HepG2 (cell line): Measurements from ENCODE around the gene PRKCE. TPM values are rescaled to one million over a fixed set of nuclear protein-coding genes. Genes with fewer than 3 reads are reported as not detected.
A peak's percentile ranks its signal among the peaks of the same experiment; 100 is the strongest.

Source experiments
- ASH2L ChIP-seq: fragments of 300-600, 200-600 bp; sonication (generic); IDR thresholded peaks from 2 replicates; pipeline ENCODE4 v1.7.0; 2017; ENCODE audit warnings: low read depth, mild to moderate bottlenecking, moderate library complexity, mixed read lengths, low read length; ENCODE audit not compliant: insufficient read length
- CHD2 ChIP-seq: IDR thresholded peaks from 2 replicates; pipeline ENCODE4 v1.6.1; 2011; ENCODE audit warnings: low read depth, low read length, improper control_type of control experiment
- FOSL2 ChIP-seq: sonication (generic); formaldehyde crosslinking; IDR thresholded peaks from 2 replicates; pipeline ENCODE4 v1.4.0; 2020; ENCODE audit warnings: missing genetic modification reagents
- GFI1 ChIP-seq: sonication (generic); formaldehyde crosslinking; IDR thresholded peaks from 2 replicates; pipeline ENCODE4 v1.5.0; 2020; ENCODE audit warnings: missing genetic modification reagents, mild to moderate bottlenecking, borderline replicate concordance
- HMG20A ChIP-seq: IDR thresholded peaks from 2 replicates; pipeline ENCODE4 v1.6.1; 2016; ENCODE audit warnings: borderline replicate concordance
- NRL ChIP-seq: sonication (generic); formaldehyde crosslinking; IDR thresholded peaks from 2 replicates; pipeline ENCODE4 v1.5.0; 2020; ENCODE audit warnings: missing genetic modification reagents, mild to moderate bottlenecking, moderate library complexity, borderline replicate concordance
- PCBP2 ChIP-seq: fragments of 200-400 bp; formaldehyde crosslinking; optimal IDR thresholded peaks from 2 replicates; pipeline ENCODE3; 2018; ENCODE audit warnings: low read length, low read depth; ENCODE audit not compliant: poor library complexity, severe bottlenecking
- POLR2G ChIP-seq: fragments of 200-400 bp; formaldehyde crosslinking; IDR thresholded peaks from 2 replicates; pipeline ENCODE4 v1.6.1; 2018; ENCODE audit warnings: mild to moderate bottlenecking, low read depth, low read length, moderate library complexity
- RARA ChIP-seq: IDR thresholded peaks from 2 replicates; pipeline ENCODE4 v1.6.1; 2016; ENCODE audit warnings: missing genetic modification reagents, missing compliant biosample characterization
- RCOR2 ChIP-seq: IDR thresholded peaks from 2 replicates; pipeline ENCODE4 v1.6.1; 2016; ENCODE audit warnings: missing biosample characterization, missing genetic modification reagents
- SNRNP70 ChIP-seq: fragments of 200-400 bp; formaldehyde crosslinking; IDR thresholded peaks from 2 replicates; pipeline ENCODE4 v1.6.1; 2017; ENCODE audit warnings: mild to moderate bottlenecking, low read depth, low read length, moderate library complexity
- XRCC5 ChIP-seq: fragments of 200-400 bp; formaldehyde crosslinking; optimal IDR thresholded peaks from 2 replicates; pipeline ENCODE3; 2017; ENCODE audit warnings: mild to moderate bottlenecking, low read length
- YEATS2 ChIP-seq: sonication (generic); formaldehyde crosslinking; IDR thresholded peaks from 2 replicates; pipeline ENCODE4 v1.4.0; 2020; ENCODE audit warnings: missing genetic modification reagents, borderline replicate concordance
- ZFP36 ChIP-seq: fragments of 150-350 bp; IDR thresholded peaks from 2 replicates; pipeline ENCODE4 v1.6.1; 2018; ENCODE audit warnings: borderline replicate concordance, low read length, low read depth; ENCODE audit not compliant: partially characterized antibody
- ZNF589 ChIP-seq: sonication (generic); formaldehyde crosslinking; conservative IDR thresholded peaks from 2 replicates; pipeline ENCODE4 v1.8.0; 2022; ENCODE audit warnings: mild to moderate bottlenecking, moderate library complexity, missing genetic modification reagents
- ZNF709 ChIP-seq: sonication (generic); formaldehyde crosslinking; IDR thresholded peaks from 2 replicates; pipeline ENCODE4 v1.5.0; 2020; ENCODE audit warnings: mild to moderate bottlenecking, missing genetic modification reagents
- ZNF768 ChIP-seq: sonication (generic); formaldehyde crosslinking; IDR thresholded peaks from 2 replicates; pipeline ENCODE4 v1.4.0; 2020; ENCODE audit warnings: missing genetic modification reagents
- polyA plus RNA-seq, 8 experiments: library from polyadenylated mRNA; depleted of rRNA in 3 of 8; stranded (reverse) in 7 of 8; unstranded in 1 of 8; fragments of >200 nt; fragmentation: Illumina TruSeq in 4 of 8; extraction: Trizol in 4 of 8; gene quantifications; 2 replicates each; pipeline versions ENCODE4 v1.2.1 to v1.2.3, GENCODE V29; 2011 to 2016; ENCODE audit warnings: low read depth in 4 of 8, missing spikeins in 1 of 8, mixed read lengths in 1 of 8; ENCODE audit not compliant: insufficient read depth in 1 of 8
- total RNA-seq, 5 experiments: library from RNA; depleted of rRNA; stranded (reverse); fragments of >200 nt; fragmentation: Illumina TruSeq; extraction: Trizol; gene quantifications; 2 replicates each; pipeline ENCODE4 v1.2.3, GENCODE V29; 2016; ENCODE audit warnings: low read depth in 1 of 5
- TF ChIP-seq, protein P1 (sequence below): sonication (generic); formaldehyde crosslinking; IDR thresholded peaks from 2 replicates; pipeline ENCODE4 v1.8.1; 2023; ENCODE audit warnings: missing genetic modification reagents, mild to moderate bottlenecking, borderline replicate concordance
- TF ChIP-seq, protein P2 (sequence below): sonication (generic); formaldehyde crosslinking; IDR thresholded peaks from 2 replicates; pipeline ENCODE4 v1.5.1; 2020; ENCODE audit warnings: mild to moderate bottlenecking, missing genetic modification reagents, moderate library complexity
- TF ChIP-seq, protein P3 (sequence below): sonication (generic); formaldehyde crosslinking; IDR thresholded peaks from 2 replicates; pipeline ENCODE4 v1.8.0; 2022; ENCODE audit warnings: mild to moderate bottlenecking, missing genetic modification reagents; ENCODE audit not compliant: insufficient replicate concordance
- TF ChIP-seq, protein P4 (sequence below): IDR thresholded peaks from 2 replicates; pipeline ENCODE4 v1.4.0; 2020; ENCODE audit warnings: mild to moderate bottlenecking, missing genetic modification reagents

The PRKCE gene
- total and polyA plus RNA-seq, 2 of the 13 experiments (the other 11 are each of a cell fraction or from before 2014, with no cell fraction given) = 1.0 to 3.9 TPM

DNA sequence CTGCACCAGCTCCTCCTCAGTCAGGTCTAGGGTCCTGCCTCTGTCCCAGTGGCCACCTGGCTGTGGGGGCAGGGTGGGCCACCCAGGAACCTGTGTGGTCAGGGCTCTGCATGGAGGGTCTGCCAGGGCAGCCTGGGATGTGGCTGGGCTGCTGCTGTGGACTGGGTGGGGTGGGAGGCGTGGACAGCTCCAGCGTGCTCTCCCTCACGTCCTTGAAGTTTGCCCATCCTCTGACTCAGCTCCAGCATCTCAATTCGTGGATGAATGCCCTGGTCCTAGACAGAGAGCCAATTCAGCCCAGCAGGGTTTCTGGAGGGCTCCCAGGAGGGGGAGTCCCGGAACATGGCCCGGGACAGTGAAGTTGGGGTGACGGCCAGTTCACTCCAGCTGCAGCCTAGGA is 581.4 kb downstream of the PRKCE start (continued):
- no peak for TF ChIP-seq PCBP2
- peak; percentile 24; the same call in 1 of the 2 replicates for TF ChIP-seq HMG20A
- no peak for TF ChIP-seq ZNF709 (CRISPR knock-in tag)
- TF ChIP-seq RARA (CRISPR knock-in tag) = peak; percentile 37; the same call in 1 of the 2 replicates
- peak; percentile 52 for TF ChIP-seq ZFP36
- TF ChIP-seq ZNF768 (CRISPR knock-in tag) = peak; percentile 14; the same call in 1 of the 2 replicates
- TF ChIP-seq GFI1 (CRISPR knock-in tag) = 0 out of 2 replicates have a peak, but pooled peaks have one; percentile 30
- no peak for TF ChIP-seq SNRNP70
- TF ChIP-seq, protein P1, sequence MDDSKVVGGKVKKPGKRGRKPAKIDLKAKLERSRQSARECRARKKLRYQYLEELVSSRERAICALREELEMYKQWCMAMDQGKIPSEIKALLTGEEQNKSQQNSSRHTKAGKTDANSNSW (CRISPR knock-in tag) = no peak
- TF ChIP-seq CHD2 = no peak
- TF ChIP-seq XRCC5 = peak; percentile 61
- TF ChIP-seq ZNF589 (CRISPR knock-in tag) = no peak
- TF ChIP-seq RCOR2 (CRISPR knock-in tag) = 0 out of 2 replicates have a peak, but pooled peaks have one; percentile 11
- no peak for TF ChIP-seq ASH2L
- no peak for TF ChIP-seq YEATS2 (CRISPR knock-in tag)
- peak; percentile 77 for TF ChIP-seq FOSL2 (CRISPR knock-in tag)
- TF ChIP-seq, protein P2, sequence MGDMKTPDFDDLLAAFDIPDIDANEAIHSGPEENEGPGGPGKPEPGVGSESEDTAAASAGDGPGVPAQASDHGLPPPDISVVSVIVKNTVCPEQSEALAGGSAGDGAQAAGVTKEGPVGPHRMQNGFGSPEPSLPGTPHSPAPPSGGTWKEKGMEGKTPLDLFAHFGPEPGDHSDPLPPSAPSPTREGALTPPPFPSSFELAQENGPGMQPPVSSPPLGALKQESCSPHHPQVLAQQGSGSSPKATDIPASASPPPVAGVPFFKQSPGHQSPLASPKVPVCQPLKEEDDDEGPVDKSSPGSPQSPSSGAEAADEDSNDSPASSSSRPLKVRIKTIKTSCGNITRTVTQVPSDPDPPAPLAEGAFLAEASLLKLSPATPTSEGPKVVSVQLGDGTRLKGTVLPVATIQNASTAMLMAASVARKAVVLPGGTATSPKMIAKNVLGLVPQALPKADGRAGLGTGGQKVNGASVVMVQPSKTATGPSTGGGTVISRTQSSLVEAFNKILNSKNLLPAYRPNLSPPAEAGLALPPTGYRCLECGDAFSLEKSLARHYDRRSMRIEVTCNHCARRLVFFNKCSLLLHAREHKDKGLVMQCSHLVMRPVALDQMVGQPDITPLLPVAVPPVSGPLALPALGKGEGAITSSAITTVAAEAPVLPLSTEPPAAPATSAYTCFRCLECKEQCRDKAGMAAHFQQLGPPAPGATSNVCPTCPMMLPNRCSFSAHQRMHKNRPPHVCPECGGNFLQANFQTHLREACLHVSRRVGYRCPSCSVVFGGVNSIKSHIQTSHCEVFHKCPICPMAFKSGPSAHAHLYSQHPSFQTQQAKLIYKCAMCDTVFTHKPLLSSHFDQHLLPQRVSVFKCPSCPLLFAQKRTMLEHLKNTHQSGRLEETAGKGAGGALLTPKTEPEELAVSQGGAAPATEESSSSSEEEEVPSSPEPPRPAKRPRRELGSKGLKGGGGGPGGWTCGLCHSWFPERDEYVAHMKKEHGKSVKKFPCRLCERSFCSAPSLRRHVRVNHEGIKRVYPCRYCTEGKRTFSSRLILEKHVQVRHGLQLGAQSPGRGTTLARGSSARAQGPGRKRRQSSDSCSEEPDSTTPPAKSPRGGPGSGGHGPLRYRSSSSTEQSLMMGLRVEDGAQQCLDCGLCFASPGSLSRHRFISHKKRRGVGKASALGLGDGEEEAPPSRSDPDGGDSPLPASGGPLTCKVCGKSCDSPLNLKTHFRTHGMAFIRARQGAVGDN (CRISPR knock-in tag) = peak; percentile 61
- TF ChIP-seq, protein P3, sequence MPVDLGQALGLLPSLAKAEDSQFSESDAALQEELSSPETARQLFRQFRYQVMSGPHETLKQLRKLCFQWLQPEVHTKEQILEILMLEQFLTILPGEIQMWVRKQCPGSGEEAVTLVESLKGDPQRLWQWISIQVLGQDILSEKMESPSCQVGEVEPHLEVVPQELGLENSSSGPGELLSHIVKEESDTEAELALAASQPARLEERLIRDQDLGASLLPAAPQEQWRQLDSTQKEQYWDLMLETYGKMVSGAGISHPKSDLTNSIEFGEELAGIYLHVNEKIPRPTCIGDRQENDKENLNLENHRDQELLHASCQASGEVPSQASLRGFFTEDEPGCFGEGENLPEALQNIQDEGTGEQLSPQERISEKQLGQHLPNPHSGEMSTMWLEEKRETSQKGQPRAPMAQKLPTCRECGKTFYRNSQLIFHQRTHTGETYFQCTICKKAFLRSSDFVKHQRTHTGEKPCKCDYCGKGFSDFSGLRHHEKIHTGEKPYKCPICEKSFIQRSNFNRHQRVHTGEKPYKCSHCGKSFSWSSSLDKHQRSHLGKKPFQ (CRISPR knock-in tag) = peak; percentile 37
- TF ChIP-seq NRL (CRISPR knock-in tag) = peak; percentile 50; the same call in 1 of the 2 replicates
- 0 out of 2 replicates have a peak, but pooled peaks have one; percentile 26 for TF ChIP-seq POLR2G
- TF ChIP-seq, protein P4, sequence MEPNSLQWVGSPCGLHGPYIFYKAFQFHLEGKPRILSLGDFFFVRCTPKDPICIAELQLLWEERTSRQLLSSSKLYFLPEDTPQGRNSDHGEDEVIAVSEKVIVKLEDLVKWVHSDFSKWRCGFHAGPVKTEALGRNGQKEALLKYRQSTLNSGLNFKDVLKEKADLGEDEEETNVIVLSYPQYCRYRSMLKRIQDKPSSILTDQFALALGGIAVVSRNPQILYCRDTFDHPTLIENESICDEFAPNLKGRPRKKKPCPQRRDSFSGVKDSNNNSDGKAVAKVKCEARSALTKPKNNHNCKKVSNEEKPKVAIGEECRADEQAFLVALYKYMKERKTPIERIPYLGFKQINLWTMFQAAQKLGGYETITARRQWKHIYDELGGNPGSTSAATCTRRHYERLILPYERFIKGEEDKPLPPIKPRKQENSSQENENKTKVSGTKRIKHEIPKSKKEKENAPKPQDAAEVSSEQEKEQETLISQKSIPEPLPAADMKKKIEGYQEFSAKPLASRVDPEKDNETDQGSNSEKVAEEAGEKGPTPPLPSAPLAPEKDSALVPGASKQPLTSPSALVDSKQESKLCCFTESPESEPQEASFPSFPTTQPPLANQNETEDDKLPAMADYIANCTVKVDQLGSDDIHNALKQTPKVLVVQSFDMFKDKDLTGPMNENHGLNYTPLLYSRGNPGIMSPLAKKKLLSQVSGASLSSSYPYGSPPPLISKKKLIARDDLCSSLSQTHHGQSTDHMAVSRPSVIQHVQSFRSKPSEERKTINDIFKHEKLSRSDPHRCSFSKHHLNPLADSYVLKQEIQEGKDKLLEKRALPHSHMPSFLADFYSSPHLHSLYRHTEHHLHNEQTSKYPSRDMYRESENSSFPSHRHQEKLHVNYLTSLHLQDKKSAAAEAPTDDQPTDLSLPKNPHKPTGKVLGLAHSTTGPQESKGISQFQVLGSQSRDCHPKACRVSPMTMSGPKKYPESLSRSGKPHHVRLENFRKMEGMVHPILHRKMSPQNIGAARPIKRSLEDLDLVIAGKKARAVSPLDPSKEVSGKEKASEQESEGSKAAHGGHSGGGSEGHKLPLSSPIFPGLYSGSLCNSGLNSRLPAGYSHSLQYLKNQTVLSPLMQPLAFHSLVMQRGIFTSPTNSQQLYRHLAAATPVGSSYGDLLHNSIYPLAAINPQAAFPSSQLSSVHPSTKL (CRISPR knock-in tag) = peak; percentile 48; the same call in 1 of the 2 replicates
